NCI-H1694 treated with DMSO at 0.1 percent for 48 hours (cell line): Measurements from ENCODE around the gene EFCAB13.
"Not testable (repeated sequence)": the region's sequence is repeated elsewhere in the genome, so short reads cannot be mapped to it uniquely, and the experiment has no call there.

Experiments used
- DNase-seq: peaks from one replicate; lab custom pipeline; 2025; lab: John Stamatoyannopoulos, UW

EFCAB13 gene

DNA sequence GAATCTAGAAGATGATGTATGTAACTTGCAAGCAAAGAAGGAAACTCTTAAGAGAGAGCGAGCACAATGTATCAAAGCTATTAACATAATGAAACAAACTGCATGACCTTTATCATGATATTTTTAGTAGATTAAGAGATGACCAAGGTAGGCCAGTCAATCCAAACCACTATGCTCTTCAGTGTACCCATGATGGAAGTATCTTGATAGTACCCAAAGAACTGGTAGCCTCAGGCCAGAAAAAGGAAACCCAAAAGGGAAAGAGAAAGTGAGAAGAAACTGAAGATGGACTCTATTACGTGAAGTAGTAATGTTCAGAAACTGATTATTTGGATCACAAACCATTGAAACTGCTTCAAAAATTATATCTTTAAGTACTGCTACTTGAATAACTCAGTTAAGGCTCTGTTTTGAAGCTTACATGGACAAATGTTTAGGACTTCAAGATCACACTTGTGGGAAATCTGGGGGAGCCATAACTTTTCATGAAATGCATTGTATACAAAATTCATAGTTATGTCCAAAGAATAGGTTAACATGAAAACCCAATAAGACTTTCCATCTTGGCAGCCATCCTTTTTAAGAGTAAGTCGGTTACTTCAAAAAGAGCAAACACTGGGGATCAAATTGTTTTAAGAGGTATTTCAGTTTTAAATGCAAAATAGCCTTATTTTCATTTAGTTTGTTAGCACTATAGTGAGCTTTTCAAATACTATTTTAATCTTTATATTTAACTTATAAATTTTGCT, 102.3 kb downstream of the EFCAB13 start:
- DNase-seq, result not testable (repeated sequence)

- DNase-seq, result no peak
These were observed 104.2 kb downstream of the EFCAB13 start for GRCh38 chr17:47427985-47428384.

DNA sequence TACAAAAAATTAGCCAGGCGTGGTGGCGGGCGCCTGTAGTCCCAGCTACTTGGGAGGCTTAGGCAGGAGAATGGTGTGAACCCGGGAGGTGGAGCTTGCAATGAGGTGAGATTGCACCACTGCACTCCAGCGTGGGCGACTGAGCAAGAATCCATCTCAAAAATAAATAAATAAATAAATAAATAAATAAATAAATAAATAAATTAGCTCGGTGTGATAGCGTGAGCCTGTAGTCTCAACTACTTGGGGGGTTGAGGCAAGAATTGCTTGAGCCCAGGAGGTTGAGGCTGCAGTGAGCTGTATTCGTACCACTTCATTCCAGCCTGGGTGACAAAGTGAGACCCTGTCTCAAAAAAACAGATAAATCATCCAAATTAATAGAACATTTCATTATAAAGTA, 108.5 kb downstream of the EFCAB13 start:
- not testable (repeated sequence) for DNase-seq

GRCh38 chr17:47465165-47465564, 141.4 kb downstream of the EFCAB13 start:
- no peak for DNase-seq

DNA sequence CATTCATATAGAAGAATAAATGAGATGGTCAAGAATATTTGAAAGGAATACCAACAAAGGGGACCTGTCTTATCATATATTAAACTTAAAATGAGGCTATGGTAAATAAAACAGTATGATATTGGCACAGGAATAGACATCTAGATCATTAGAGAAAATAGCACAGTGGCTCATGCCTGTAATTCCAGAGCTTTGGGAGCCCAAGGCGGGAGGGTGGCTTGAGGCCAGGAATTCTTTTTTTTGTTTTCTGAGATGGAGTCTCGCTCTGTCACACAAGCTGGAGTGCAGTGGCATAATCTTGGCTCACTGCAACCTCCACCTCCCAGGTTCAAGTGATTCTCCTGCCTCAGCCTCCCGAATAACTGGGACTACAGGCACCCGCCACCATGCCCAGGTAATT, 143.2 kb downstream of the EFCAB13 start:
- not testable (repeated sequence) for DNase-seq

- no peak for DNase-seq
These were observed 147.1 kb downstream of the EFCAB13 start for GRCh38 chr17:47470836-47471235.

- DNase-seq, result not testable (repeated sequence)
These were observed 148.3 kb downstream of the EFCAB13 start for GRCh38 chr17:47472073-47472472.
